Kasumi-1 (cell line): ENCODE results near the gene FNIP1.
"Not testable (repeated sequence)": the region's sequence is repeated elsewhere in the genome, so short reads cannot be mapped to it uniquely, and the experiment has no call there.

ENCODE experiments used
- DNase-seq, 2 experiments: peaks; one replicate each; lab custom pipeline; 2025; lab: John Stamatoyannopoulos, UW

FNIP1 gene

GRCh38 chr5:131607418-131607817 is 189.4 kb downstream of the FNIP1 start:
- DNase-seq, result no peak

- DNase-seq, result no peak
These were observed 191.7 kb downstream of the FNIP1 start for GRCh38 chr5:131605086-131605485.

- no peak for DNase-seq
These were observed 201.5 kb downstream of the FNIP1 start for GRCh38 chr5:131595088-131596033.

DNA sequence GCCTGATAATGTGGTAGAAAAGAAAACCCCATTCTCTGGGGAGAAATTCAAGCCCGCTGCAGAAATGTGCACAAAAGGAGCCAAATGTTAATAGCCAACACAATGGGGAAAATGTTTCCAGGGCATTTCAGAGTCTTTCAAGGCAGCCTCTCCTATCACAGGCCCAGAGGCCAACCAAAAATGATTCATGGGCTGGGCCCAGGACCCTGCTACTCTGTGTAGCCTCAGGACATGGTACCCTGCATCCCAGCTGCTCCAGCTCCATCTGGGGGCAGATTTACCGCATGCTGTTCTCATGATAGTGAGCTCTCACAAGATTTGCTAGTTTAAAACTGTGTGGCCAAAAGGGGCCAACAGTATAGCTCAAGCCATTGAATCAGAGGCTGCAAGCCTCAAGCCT is 202.9 kb downstream of the FNIP1 start:
- no peak for DNase-seq

DNA sequence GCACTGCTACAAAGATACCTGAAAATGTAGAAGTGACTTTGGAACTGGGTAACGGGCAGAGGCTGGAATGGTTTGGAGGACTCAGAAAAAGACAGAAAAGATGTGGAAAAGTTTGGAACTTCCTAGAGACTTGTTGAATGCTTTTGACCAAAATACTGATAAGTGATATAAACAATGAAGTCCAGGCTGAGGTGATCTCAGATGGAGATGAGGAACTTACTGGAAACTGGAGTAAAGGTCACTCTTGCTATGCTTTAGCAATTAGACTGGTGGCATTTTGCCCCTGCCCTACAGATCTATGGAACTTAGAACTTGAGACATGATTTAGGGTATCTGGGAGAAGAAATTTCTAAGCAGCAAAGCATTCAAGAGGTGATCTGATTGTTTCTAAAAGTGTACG is 203.4 kb downstream of the FNIP1 start:
- not testable (repeated sequence) for DNase-seq
